ENCODE measurements around the gene VCPKMT. TPM values are rescaled to one million over a fixed set of nuclear protein-coding genes. Genes with fewer than 3 reads are reported as not detected.

VCPKMT gene
- 10.2 and 16.7 TPM in 2 replicates for total RNA-seq (2011; cell fraction: chromatin; rRNA removed; ENCODE audit: low replicate concordance)
- total RNA-seq (2011; cell fraction: nucleolus; rRNA removed) = 7.7 and 8.9 TPM in 2 replicates
- total RNA-seq (2011; cell fraction: nucleoplasm; rRNA removed) = 11.4 and 14.4 TPM in 2 replicates
- total RNA-seq (2014; rRNA removed) = 3.7 and 5.1 TPM in 2 replicates
- 6.9 and 7.2 TPM in 2 replicates for total RNA-seq (2014; rRNA removed; fragmentation: Illumina TruSeq; extraction: Trizol)
- total RNA-seq (2015; rRNA removed; fragmentation: Illumina TruSeq; extraction: Trizol) = 6.3 and 6.7 TPM in 2 replicates
- total RNA-seq (2021) = 7.1 and 7.4 TPM in 2 replicates
- 5.8 and 6.8 TPM in 2 replicates for polyA plus RNA-seq (2011; rRNA removed)
- 2.1 and 2.6 TPM in 2 replicates for polyA plus RNA-seq (2011; cell fraction: cytosol; rRNA removed)
- 11.1 and 13.5 TPM in 2 replicates for polyA plus RNA-seq (2011; cell fraction: nucleus; rRNA removed)
- 4.6 and 5.0 TPM in 2 replicates for polyA plus RNA-seq (2012)
- 5.0 TPM in 2 replicates for polyA plus RNA-seq (2014; fragmentation: Illumina TruSeq; extraction: Trizol)
- 1 to 10 TPM; 2.7 to 3.6 TPM for polyA plus RNA-seq (2014; fragmentation: Nextera tagmentation; extraction: Ambion mirVana)
- polyA plus RNA-seq (2014; rRNA removed) = 7.8 and 10.0 TPM in 2 replicates
- 2.3 and 3.5 TPM in 2 replicates for polyA minus RNA-seq (2011; rRNA and poly(A)+ RNA removed)
- 1.8 and 7.5 TPM in 2 replicates for polyA minus RNA-seq (2011; cell fraction: cytosol; rRNA and poly(A)+ RNA removed)
- 6.1 and 8.9 TPM in 2 replicates for polyA minus RNA-seq (2011; cell fraction: nucleus; rRNA and poly(A)+ RNA removed)
- Bru-seq, nascent RNA = percentile 92 among the genes with signal in this experiment
- percentile 94 among the genes with signal in this experiment for BruChase-seq, experiment 1, labeled RNA remaining after a 2-hour chase
- BruChase-seq, experiment 2, labeled RNA remaining after a 6-hour chase = percentile 94 among the genes with signal in this experiment
- long read RNA-seq, experiment 1, transcript VCPKMT-202 (6 exons, 1,761 nt) = major isoform, 8 of 14 reads
- long read RNA-seq, experiment 1, partial matches to known transcripts = 3 of 14 reads
- long read RNA-seq, experiment 1, other reads (novel, unspliced or antisense) = 2 of 14 reads
- long read RNA-seq, experiment 2, partial matches to known transcripts = 1 of 6 reads
- long read RNA-seq, experiment 2, other reads (novel, unspliced or antisense) = 4 of 6 reads
- long read RNA-seq, experiment 3, transcript VCPKMT-202 (6 exons, 1,761 nt) = major isoform, 5 of 9 reads
- long read RNA-seq, experiment 3, partial matches to known transcripts = 0 of 9 reads
- long read RNA-seq, experiment 3, other reads (novel, unspliced or antisense) = 2 of 9 reads

DNA sequence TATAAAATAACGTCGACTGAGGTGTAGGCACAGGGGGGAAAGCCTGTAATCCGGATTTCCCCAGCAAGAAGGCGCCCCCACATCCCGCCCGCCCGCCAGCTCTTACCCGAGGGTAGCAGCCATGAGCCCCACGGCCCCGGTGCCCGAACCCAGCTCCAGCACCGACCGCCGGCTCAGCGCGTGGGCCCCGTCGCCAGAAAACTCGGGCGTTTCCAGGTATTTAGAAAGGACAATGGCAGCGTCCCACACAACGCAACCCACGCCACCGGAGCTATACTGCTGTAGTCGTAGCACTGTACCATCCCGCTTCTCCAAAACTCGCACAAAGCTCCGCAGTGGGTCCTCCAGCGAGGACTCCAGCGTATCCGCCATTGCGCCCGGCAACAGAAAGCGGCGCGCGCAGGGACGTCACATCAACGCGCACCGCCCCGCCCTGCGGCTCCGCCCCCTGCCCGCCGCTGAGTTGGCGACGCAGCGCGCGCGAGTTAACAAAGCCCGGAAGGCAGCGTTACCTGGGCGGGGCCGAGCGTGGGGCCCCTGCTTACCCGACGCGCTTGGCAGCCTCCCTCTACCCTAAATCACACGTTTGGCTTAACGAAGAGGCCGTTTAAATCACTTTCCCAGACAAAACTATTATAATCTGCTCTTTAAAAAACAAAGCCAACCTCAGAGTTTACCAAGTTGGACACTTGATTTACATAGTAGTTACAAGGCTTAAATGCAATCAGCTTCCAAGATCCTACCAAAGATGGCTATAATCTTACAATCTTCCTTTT, at the start of gene VCPKMT:
Gene VCPKMT (minus strand): TSS at position 392 of the 776 bp plus-strand sequence. CDS start 20 bp downstream, at position 372.
- H3K79me2 ChIP-seq (ENCODE audit: control insufficient read depth, insufficient read depth, low read length) = peaks cover 24% of the 10 kb centered on the region
- peak within 1 kb of the TSS; percentile 80 to 98 for H3K9ac ChIP-seq (ENCODE audit: insufficient read depth in 1 of 2, low read depth in 2 of 2, low read length in 2 of 2)
- H4K20me1 ChIP-seq (replicated peaks; ENCODE audit: control insufficient read depth, insufficient read depth, low read length) = no peaks in the 10 kb centered on the region
- POLR2A ChIA-PET = interaction anchor here (0.7 to 1.6 kb wide), 4 partner anchors 10 to 264 kb away, joined by 3 to 7 read pairs (median 3); no protein-coding TSS in a partner anchor
- FAIRE-seq = peak; percentile 65
- no peaks in the 10 kb centered on the region for H3K9me3 ChIP-seq (replicated peaks; ENCODE audit: control insufficient read depth, insufficient read depth, low read depth, low read length)
- DNase-seq (ENCODE audit: extremely low read depth in 1 of 4, low spot score in 3 of 4) = peak; percentile 86 to 94 (median 88)
- no peaks in the 10 kb centered on the region for H3K9me1 ChIP-seq (ENCODE audit: control insufficient read depth, insufficient read depth, low read length)
- CTCF ChIA-PET (ENCODE audit: low intra/inter-chr PET ratio) = interaction anchor here (0.6 kb wide), 1 partner anchor 22 kb away, joined by 3 read pairs; no protein-coding TSS in a partner anchor
- H3K4me2 ChIP-seq (ENCODE audit: insufficient read depth, low read length) = peak within 1 kb of the TSS; percentile 82
- peaks cover 4 to 6% of the 10 kb centered on the region in 2 experiments; a peak in 4 of 5 replicates for H3K4me1 ChIP-seq (replicated peaks in 1 of 2; ENCODE audit: control insufficient read depth in 2 of 2, insufficient read depth in 2 of 2, low read length in 2 of 2)
- in situ Hi-C loops (cut with MboI) (loop anchor here (25.0 kb wide), 1 partner anchor 479 kb away; the partner anchor contains the start of gene DNAAF2), intact Hi-C loops (cut with micrococcal nuclease) (loop anchor here (5.0 to 10.0 kb wide), 2 partner anchors 118 to 416 kb away; partner anchors contain the start of genes MAP4K5 and SOS2)
- peak within 1 kb of the TSS; percentile 76 for H3K4me3 ChIP-seq
- H2AFZ ChIP-seq (ENCODE audit: low read depth, low read length) = peak within 1 kb of the TSS; percentile 92
- BruUV-seq (replicated peaks) = no TSS peak
- peaks cover 43% of the 10 kb centered on the region; the same call in 2 of the 3 replicates for H3K36me3 ChIP-seq (ENCODE audit: control insufficient read depth, insufficient read depth, low read length)
- peak; percentile 100 for ATAC-seq
- peak within 1 kb of the TSS; percentile 70 for H3K27ac ChIP-seq (ENCODE audit: extremely low read depth, low read depth, low read length)
- no peaks in the 10 kb centered on the region for H3K27me3 ChIP-seq (ENCODE audit: control insufficient read depth in 2 of 2, insufficient read depth in 2 of 2, low read length in 2 of 2)
- WGBS (ENCODE audit: insufficient coverage, low coverage, missing lambda C conversion rate) = 2% methylated on average over 39 of the region's 63 CpGs
- TF ChIP-seq, protein P1, sequence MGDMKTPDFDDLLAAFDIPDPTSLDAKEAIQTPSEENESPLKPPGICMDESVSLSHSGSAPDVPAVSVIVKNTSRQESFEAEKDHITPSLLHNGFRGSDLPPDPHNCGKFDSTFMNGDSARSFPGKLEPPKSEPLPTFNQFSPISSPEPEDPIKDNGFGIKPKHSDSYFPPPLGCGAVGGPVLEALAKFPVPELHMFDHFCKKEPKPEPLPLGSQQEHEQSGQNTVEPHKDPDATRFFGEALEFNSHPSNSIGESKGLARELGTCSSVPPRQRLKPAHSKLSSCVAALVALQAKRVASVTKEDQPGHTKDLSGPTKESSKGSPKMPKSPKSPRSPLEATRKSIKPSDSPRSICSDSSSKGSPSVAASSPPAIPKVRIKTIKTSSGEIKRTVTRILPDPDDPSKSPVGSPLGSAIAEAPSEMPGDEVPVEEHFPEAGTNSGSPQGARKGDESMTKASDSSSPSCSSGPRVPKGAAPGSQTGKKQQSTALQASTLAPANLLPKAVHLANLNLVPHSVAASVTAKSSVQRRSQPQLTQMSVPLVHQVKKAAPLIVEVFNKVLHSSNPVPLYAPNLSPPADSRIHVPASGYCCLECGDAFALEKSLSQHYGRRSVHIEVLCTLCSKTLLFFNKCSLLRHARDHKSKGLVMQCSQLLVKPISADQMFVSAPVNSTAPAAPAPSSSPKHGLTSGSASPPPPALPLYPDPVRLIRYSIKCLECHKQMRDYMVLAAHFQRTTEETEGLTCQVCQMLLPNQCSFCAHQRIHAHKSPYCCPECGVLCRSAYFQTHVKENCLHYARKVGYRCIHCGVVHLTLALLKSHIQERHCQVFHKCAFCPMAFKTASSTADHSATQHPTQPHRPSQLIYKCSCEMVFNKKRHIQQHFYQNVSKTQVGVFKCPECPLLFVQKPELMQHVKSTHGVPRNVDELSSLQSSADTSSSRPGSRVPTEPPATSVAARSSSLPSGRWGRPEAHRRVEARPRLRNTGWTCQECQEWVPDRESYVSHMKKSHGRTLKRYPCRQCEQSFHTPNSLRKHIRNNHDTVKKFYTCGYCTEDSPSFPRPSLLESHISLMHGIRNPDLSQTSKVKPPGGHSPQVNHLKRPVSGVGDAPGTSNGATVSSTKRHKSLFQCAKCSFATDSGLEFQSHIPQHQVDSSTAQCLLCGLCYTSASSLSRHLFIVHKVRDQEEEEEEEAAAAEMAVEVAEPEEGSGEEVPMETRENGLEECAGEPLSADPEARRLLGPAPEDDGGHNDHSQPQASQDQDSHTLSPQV (IDR thresholded peaks at IDR 0.05) = peak; percentile 52; the same call in 1 of the 2 replicates
- TF ChIP-seq MTA1 (IDR thresholded peaks at IDR 0.05; ENCODE audit: borderline replicate concordance) (peak; percentile 97), TEAD4 (IDR thresholded peaks at IDR 0.05; ENCODE audit: low read length) (no peak), TEAD4 (CRISPR knock-in tag; IDR thresholded peaks at IDR 0.05; ENCODE audit: borderline replicate concordance) (no peak), ZNF224 (CRISPR knock-in tag; IDR thresholded peaks at IDR 0.05) (no peak), TBP (optimal IDR thresholded peaks at IDR 0.05; ENCODE audit: low read depth, low read length) (peak; percentile 84), ZKSCAN1 (IDR thresholded peaks at IDR 0.05; ENCODE audit: low read depth, low read length) (peak; percentile 62; the same call in 1 of the 2 replicates), ZBTB8A (IDR thresholded peaks at IDR 0.05; ENCODE audit: partially characterized antibody) (no peak), NFRKB (IDR thresholded peaks at IDR 0.05; ENCODE audit: low read depth) (0 out of 2 replicates have a peak, but pooled peaks have one; percentile 43)

Measured in K562 (cell line).